ENCODE measurements around the gene FYN.
A peak's percentile ranks its signal among the peaks of the same experiment; 100 is the strongest.

FYN gene

DNA sequence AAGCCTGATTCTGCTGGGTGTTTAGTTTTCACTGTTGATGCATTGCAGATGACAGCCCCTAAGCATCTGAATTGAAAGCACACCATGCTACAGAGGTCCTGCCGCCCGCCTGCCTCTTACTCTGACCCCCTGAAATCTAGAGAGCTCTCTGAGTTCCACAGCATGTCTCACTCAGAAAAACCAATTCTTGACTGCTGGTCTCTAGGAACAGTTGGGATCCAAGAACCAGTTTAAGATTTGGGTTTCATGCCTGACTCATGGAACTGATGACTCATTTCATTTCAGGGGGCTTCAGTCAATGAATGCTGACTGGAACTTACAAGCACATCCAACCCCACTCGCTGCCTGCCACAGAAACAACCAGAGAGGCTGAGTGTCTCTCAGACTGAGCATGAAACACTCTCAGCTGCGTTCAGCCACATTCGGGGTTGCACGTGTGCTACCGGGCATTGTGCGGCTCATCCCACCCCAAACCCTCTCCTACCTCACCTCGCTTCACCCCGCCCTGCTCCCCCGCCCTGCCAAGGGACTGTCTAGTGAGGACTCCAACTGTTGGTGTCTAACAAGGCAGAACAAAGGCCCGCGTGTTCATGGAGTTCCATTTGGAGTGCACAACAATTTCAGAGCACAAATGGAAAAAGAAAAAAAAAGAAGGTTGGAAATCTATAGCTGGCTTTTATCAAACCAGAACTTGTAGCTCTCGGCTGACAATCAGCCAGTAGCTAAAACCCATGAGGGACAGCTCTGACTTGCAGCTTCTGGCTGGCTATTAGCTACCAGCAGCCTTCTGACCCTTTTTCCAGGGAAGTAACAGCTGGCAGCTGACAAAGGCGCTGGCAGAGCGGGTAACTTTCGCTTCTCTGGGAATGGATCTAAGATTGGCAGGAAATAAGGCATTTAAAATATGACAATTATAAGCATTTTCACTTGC is 247.5 kb downstream of the FYN start:
- H3K4me3 ChIP-seq (ENCODE audit: low read length) = no peak overlapping the region
- no peak for DNase-seq (ENCODE audit: low read depth)
- TF ChIP-seq, protein P1, sequence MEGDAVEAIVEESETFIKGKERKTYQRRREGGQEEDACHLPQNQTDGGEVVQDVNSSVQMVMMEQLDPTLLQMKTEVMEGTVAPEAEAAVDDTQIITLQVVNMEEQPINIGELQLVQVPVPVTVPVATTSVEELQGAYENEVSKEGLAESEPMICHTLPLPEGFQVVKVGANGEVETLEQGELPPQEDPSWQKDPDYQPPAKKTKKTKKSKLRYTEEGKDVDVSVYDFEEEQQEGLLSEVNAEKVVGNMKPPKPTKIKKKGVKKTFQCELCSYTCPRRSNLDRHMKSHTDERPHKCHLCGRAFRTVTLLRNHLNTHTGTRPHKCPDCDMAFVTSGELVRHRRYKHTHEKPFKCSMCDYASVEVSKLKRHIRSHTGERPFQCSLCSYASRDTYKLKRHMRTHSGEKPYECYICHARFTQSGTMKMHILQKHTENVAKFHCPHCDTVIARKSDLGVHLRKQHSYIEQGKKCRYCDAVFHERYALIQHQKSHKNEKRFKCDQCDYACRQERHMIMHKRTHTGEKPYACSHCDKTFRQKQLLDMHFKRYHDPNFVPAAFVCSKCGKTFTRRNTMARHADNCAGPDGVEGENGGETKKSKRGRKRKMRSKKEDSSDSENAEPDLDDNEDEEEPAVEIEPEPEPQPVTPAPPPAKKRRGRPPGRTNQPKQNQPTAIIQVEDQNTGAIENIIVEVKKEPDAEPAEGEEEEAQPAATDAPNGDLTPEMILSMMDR (IDR thresholded peaks at IDR 0.05; ENCODE audit: insufficient read depth, low read depth, low read length, missing control alignments) = no peak

DNA sequence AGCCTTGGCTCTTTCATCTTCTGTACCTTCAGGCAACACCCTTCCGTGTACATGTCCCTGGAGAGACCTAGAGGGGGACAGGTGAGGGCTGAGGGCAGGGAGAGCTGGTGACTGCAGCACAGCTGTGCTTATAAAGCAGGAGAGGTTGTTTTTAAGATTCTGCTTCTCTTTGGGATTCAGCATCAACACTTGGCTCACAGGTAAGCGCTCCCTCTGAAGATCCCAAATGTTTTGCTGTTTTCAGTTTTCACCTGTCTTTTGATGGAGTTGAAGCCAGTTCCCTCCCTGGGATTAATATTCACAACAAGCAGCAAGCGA is 248.2 kb downstream of the FYN start:
- no peak overlapping the region for H3K4me3 ChIP-seq (ENCODE audit: low read length)
- TF ChIP-seq, protein P1 (IDR thresholded peaks at IDR 0.05; ENCODE audit: insufficient read depth, low read depth, low read length, missing control alignments) = no peak
- no peak for DNase-seq (ENCODE audit: low read depth)

DNA sequence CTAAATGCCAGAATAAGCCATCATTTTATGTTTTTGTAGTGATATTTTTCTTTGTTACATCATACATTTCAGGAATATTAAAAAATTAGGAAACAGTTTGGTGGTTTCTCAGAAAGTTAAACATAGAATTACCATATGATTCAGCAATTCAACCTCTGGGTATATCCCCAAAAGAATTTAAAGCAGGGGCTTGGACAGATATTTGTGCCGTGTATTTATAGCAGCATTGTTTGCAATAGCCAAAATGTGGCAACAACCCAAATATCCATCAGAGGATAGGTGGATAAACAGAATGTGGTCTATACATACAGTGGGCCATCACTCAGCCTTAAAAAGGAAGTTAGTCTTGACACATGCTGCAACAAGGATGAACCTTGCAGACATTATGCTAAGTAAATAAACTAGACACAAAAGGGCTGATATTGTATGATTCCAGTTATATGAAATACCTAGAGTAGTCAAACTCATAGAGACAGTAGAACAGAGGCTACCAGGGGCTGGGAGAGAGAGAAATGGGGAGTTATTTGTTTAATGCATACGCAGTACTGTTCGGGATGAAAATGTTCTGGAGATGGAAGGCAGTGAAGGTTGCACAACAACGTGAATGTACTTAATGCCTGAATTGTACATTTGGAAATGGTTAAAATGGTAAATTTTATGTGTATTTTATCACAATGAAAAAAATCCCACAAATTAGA is 248.7 kb downstream of the FYN start:
- H3K4me3 ChIP-seq (ENCODE audit: low read length) = no peak overlapping the region
- TF ChIP-seq, protein P1 (IDR thresholded peaks at IDR 0.05; ENCODE audit: insufficient read depth, low read depth, low read length, missing control alignments) = no peak
- no peak for DNase-seq (ENCODE audit: low read depth)

DNA sequence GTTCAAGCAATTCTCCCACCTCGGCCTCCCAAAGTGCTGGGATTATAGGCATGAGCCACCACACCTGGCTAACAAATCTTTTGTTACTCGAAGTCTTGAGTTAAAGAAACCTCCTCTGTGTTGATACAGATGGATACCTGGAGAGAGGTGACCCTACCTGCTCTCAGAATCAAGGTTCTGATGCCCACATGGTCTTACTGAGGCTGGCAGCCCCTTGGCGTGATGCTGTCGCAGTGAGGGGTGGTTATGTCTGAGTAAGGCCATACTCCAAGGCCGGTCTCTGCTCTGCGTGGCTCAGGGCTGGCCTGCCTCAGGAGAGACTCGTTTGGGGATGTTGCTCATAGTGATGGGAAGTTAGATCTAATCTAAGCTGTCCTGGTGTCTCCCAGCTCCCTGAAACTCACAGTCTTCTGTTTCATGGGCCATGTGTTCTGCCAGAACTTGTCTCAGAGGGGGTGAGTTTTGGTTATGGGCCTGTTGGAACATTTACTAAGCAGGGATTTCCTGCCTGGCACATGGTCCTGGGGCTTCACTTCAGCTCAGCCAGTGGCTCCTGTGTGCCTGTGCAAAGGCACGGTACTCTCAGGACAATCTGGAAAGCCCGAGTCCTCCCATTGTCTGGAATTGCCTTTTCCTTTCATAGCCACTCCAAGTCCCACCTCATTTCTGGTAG is 250.1 kb downstream of the FYN start:
- DNase-seq (ENCODE audit: low read depth) = peak; percentile 87
- no peak overlapping the region for H3K4me3 ChIP-seq (ENCODE audit: low read length)
- TF ChIP-seq, protein P1 (IDR thresholded peaks at IDR 0.05; ENCODE audit: insufficient read depth, low read depth, low read length, missing control alignments) = no peak

DNA sequence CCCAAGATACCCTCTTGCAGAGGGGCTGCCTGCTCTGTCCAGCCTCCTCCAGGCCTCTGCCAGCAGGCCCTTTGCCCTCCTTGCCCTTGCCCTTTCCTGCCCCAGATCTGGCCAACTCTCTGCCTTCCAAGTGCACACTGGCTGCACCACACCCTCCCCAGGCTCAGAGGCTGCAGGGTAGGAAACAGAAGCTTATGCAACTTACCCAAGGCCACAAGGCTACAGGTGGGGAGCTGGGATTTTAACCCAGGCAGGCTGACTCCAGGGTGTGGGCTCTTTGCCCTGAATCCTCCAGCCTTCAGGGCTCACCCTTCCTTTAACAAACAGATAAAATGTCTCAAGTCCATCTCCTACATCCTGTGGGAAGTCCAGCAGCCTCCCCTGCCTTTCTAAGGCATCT is 253.1 kb downstream of the FYN start:
- no peak for DNase-seq (ENCODE audit: low read depth)
- H3K4me3 ChIP-seq (ENCODE audit: low read length) = no peak overlapping the region
- TF ChIP-seq, protein P1 (IDR thresholded peaks at IDR 0.05; ENCODE audit: insufficient read depth, low read depth, low read length, missing control alignments) = no peak

DNA sequence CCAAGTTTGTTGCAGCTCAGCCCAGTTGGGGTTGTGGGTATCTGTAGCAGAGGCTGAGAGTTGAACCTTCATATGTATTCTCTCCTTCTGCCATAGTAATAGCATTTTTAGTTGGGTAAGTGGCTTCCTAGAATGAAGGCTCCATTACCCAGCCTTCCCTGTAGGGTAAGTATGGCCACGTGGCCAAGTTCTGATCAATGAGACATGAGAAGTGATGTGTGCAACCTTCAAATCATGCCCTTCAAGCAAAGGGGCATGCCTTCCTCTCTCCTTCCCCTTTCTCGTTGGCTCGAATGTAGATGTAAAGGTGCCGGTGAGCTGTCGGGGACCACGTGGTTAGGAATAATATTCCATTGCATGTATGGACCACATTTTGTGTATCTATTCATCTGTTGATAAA is 254.8 kb downstream of the FYN start:
- TF ChIP-seq, protein P1 (IDR thresholded peaks at IDR 0.05; ENCODE audit: insufficient read depth, low read depth, low read length, missing control alignments) = no peak
- no peak overlapping the region for H3K4me3 ChIP-seq (ENCODE audit: low read length)
- no peak for DNase-seq (ENCODE audit: low read depth)
